ENCODE data around the gene TGFBR1.

Gene TGFBR1

GRCh38 chr9:99141849-99142248, 36.9 kb downstream of the TGFBR1 start:
- no peaks in the 10 kb centered on the region for H3K9me3 ChIP-seq (ENCODE audit: insufficient read depth, low read depth, low read length)
- no peak overlapping the region for H3K4me3 ChIP-seq (ENCODE audit: low read length, poor library complexity, severe bottlenecking)
- peaks cover 90% of the 10 kb centered on the region for H3K36me3 ChIP-seq (ENCODE audit: insufficient read depth, low read length)
- H4K20me1 ChIP-seq (ENCODE audit: insufficient read depth, low read length, poor library complexity, severe bottlenecking) = no peaks in the 10 kb centered on the region
- no peak overlapping the region for H3K4me2 ChIP-seq (ENCODE audit: low read depth, low read length, poor library complexity, severe bottlenecking)
- no peaks in the 10 kb centered on the region for H3K27me3 ChIP-seq (ENCODE audit: insufficient read depth, low read length, poor library complexity, severe bottlenecking)
- H3K4me1 ChIP-seq (ENCODE audit: insufficient read depth, low read length, poor library complexity, severe bottlenecking) = no peaks in the 10 kb centered on the region
- peaks cover 5% of the 10 kb centered on the region; the same call in 1 of the 2 replicates for H3K79me2 ChIP-seq (ENCODE audit: insufficient read depth, low read length)
- H3K9ac ChIP-seq (ENCODE audit: low read depth, low read length, poor library complexity, severe bottlenecking) = no peak overlapping the region
- H2AFZ ChIP-seq (ENCODE audit: low read length) = no peak overlapping the region
- TF ChIP-seq CTCF (conservative IDR thresholded peaks at IDR 0.05; ENCODE audit: low read length) (no peak), EZH2phosphoT487 (IDR thresholded peaks at IDR 0.05; ENCODE audit: borderline replicate concordance) (no peak)
- no peaks in the 10 kb centered on the region for H3F3A ChIP-seq (ENCODE audit: low read depth)
- H3K9me2 ChIP-seq (replicated peaks; ENCODE audit: low read depth, low read length) = no peaks in the 10 kb centered on the region

GRCh38 chr9:99142275-99142674, 37.4 kb downstream of the TGFBR1 start:
- no peaks in the 10 kb centered on the region for H3K4me1 ChIP-seq (ENCODE audit: insufficient read depth, low read length, poor library complexity, severe bottlenecking)
- H3K9me2 ChIP-seq (replicated peaks; ENCODE audit: low read depth, low read length) = no peaks in the 10 kb centered on the region
- no peaks in the 10 kb centered on the region for H4K20me1 ChIP-seq (ENCODE audit: insufficient read depth, low read length, poor library complexity, severe bottlenecking)
- H3K9me3 ChIP-seq (ENCODE audit: insufficient read depth, low read depth, low read length) = no peaks in the 10 kb centered on the region
- TF ChIP-seq CTCF (conservative IDR thresholded peaks at IDR 0.05; ENCODE audit: low read length) (no peak), EZH2phosphoT487 (IDR thresholded peaks at IDR 0.05; ENCODE audit: borderline replicate concordance) (no peak)
- no peak overlapping the region for H3K4me2 ChIP-seq (ENCODE audit: low read depth, low read length, poor library complexity, severe bottlenecking)
- no peaks in the 10 kb centered on the region for H3K27me3 ChIP-seq (ENCODE audit: insufficient read depth, low read length, poor library complexity, severe bottlenecking)
- H3K36me3 ChIP-seq (ENCODE audit: insufficient read depth, low read length) = peaks cover 94% of the 10 kb centered on the region
- no peak overlapping the region for H2AFZ ChIP-seq (ENCODE audit: low read length)
- H3K9ac ChIP-seq (ENCODE audit: low read depth, low read length, poor library complexity, severe bottlenecking) = no peak overlapping the region
- peaks cover 4% of the 10 kb centered on the region; the same call in 1 of the 2 replicates for H3K79me2 ChIP-seq (ENCODE audit: insufficient read depth, low read length)
- H3F3A ChIP-seq (ENCODE audit: low read depth) = no peaks in the 10 kb centered on the region
- H3K4me3 ChIP-seq (ENCODE audit: low read length, poor library complexity, severe bottlenecking) = no peak overlapping the region

- no peaks in the 10 kb centered on the region for H3K4me1 ChIP-seq (ENCODE audit: insufficient read depth, low read length, poor library complexity, severe bottlenecking)
- no peak overlapping the region for H3K9ac ChIP-seq (ENCODE audit: low read depth, low read length, poor library complexity, severe bottlenecking)
- no peak overlapping the region for H2AFZ ChIP-seq (ENCODE audit: low read length)
- H3K79me2 ChIP-seq (ENCODE audit: insufficient read depth, low read length) = peaks cover 4% of the 10 kb centered on the region; the same call in 1 of the 2 replicates
- no peaks in the 10 kb centered on the region for H3K27me3 ChIP-seq (ENCODE audit: insufficient read depth, low read length, poor library complexity, severe bottlenecking)
- H3F3A ChIP-seq (ENCODE audit: low read depth) = no peaks in the 10 kb centered on the region
- no peaks in the 10 kb centered on the region for H3K9me2 ChIP-seq (replicated peaks; ENCODE audit: low read depth, low read length)
- H3K9me3 ChIP-seq (ENCODE audit: insufficient read depth, low read depth, low read length) = no peaks in the 10 kb centered on the region
- no peak overlapping the region for H3K4me3 ChIP-seq (ENCODE audit: low read length, poor library complexity, severe bottlenecking)
- no peaks in the 10 kb centered on the region for H4K20me1 ChIP-seq (ENCODE audit: insufficient read depth, low read length, poor library complexity, severe bottlenecking)
- H3K36me3 ChIP-seq (ENCODE audit: insufficient read depth, low read length) = peaks cover 97% of the 10 kb centered on the region
- TF ChIP-seq EZH2phosphoT487 (IDR thresholded peaks at IDR 0.05; ENCODE audit: borderline replicate concordance) (no peak), CTCF (conservative IDR thresholded peaks at IDR 0.05; ENCODE audit: low read length) (no peak)
- H3K4me2 ChIP-seq (ENCODE audit: low read depth, low read length, poor library complexity, severe bottlenecking) = no peak overlapping the region
These were observed 38.7 kb downstream of the TGFBR1 start for GRCh38 chr9:99143655-99144054.

Data from Loucy (cell line).